ENCODE data around the gene LCE1A. TPM values are rescaled to one million over a fixed set of nuclear protein-coding genes. Genes with fewer than 3 reads are reported as not detected.

The LCE1A gene, protein sequence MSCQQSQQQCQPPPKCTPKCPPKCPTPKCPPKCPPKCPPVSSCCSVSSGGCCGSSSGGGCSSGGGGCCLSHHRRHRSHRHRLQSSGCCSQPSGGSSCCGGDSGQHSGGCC
- not detected in 2 replicates for total RNA-seq

DNA sequence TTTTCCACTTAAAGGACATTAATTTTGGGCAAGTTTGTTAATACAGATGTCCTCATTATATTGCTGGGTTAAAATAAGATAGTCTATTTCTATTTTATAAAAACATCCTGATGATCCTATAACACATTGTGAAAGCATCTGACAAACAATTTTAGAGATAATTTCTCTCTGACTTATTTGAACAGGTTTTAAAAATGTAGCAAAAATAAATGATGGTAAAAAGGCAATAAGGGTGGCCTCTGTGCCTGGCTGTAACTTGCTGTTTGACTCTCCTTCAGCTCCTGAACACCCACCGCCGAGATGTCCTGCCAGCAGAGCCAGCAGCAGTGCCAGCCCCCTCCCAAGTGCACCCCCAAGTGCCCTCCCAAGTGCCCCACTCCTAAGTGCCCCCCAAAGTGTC lies at the start of gene LCE1A:
Gene LCE1A (plus strand): TSS at position 301 of the 400 bp plus-strand sequence. CDS start 0 bp downstream, at position 301.

DNA sequence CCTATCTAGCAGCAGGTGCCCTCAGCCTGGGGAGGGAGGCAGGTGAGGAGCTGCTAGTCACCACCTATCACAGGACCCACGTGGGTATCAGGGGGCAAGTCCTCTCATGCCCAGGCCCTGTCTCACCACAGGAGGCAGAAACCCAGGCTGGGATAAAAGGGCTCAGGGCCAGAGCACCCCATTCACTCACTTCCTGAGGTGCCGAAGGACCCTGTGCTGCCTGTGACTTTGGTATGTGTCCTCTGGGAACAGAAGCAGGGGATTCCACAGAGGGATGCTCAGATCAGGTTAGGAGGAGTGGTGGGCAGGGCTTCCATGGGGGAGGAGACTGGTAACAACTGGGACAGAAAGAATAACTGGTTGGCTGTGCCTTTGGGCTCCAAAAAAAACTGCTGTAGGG lies 41.2 kb upstream of the LCE1A start, which contains the start of gene LCE1E:
Gene LCE1E (plus strand): TSS at position 181 of the 400 bp plus-strand sequence. CDS start 1,043 bp downstream, outside the sequence.

DNA sequence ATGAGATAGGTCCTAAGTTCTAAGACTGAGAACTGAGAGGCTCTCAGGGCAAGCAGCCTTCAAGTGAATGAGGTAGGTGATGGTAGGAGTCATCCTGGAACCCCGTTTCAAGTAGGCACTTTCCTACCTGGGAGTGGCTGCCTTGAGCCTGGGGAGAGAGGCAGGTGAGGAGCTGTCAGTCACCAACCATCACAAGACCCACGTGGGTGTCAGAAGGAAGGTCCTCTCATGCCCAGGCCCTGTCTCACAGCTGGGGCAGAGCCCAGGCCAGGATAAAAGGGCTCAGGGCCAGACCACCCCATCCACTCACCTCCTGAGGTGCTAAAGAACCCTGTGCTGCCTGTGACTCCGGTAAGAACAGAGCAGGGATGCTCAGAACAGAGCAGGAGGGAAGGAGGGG lies 30.9 kb upstream of the LCE1A start, which contains the start of gene LCE1D:
Gene LCE1D (plus strand): TSS at position 301 of the 400 bp plus-strand sequence. CDS start 1,074 bp downstream, outside the sequence.

DNA sequence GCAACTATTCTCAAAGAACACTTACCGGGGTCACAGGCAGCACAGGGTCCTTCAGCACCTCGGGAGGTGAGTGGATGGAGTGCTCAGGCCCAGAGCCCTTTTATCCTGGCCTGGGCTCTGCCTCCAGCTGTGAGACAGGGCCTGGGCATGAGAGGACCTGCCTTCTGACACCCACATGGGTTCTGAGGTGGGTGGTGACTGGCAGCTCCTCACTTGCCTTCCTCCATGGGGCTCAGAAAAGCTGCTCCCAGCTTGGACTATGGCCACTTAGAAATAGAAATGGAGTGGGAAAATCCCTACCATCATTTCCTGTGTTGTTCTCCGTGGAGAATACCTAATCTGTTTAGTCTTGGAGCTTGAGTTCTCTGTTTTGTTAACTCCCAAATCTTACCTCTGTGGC lies 20.7 kb upstream of the LCE1A start, which contains the start of gene LCE1C:
Gene LCE1C (minus strand): TSS at position 76 of the 400 bp plus-strand sequence. CDS start 1,173 bp downstream, outside the sequence.

GRCh38 chr1:152811671-152812070 lies 15.6 kb upstream of the LCE1A start, which contains the start of gene LCE1B:
TSS of gene LCE1B (plus strand) at chr1:152811971. CDS start at chr1:152812447, 476 bp downstream.

GRCh38 chr1:152842556-152842955 lies 15.3 kb downstream of the LCE1A start, which contains the start of gene LCE6A:
TSS of gene LCE6A (plus strand) at chr1:152842856. CDS start at chr1:152843521, 665 bp downstream.

GRCh38 chr1:152859696-152860095 lies 32.4 kb downstream of the LCE1A start, which contains the start of gene LCE7A:
TSS of gene LCE7A (plus strand) at chr1:152859996. CDS start at chr1:152860698, 702 bp downstream.

Other genes with a start within 250 kb of the LCE1A start
- not detected in 2 replicates for gene LCE3D, start 247.0 kb upstream of the LCE1A start, total RNA-seq
- not detected in 2 replicates for gene LCE3C, start 227.2 kb upstream of the LCE1A start, total RNA-seq
- not detected in 2 replicates for gene LCE3B, start 213.7 kb upstream of the LCE1A start, total RNA-seq
- gene LCE3A, start 204.4 kb upstream of the LCE1A start, total RNA-seq: not detected in 2 replicates
- not detected in 2 replicates for gene LCE2D, start 164.1 kb upstream of the LCE1A start, total RNA-seq
- gene LCE2C, start 152.2 kb upstream of the LCE1A start, total RNA-seq: not detected in 2 replicates
- gene LCE2B, start 141.3 kb upstream of the LCE1A start, total RNA-seq: not detected in 2 replicates
- not detected in 2 replicates for gene LCE2A, start 129.1 kb upstream of the LCE1A start, total RNA-seq
- not detected in 2 replicates for gene LCE4A, start 119.3 kb upstream of the LCE1A start, total RNA-seq
- gene KPRP, start 69.4 kb upstream of the LCE1A start, total RNA-seq: not detected in 2 replicates
- gene LCE1F, start 52.3 kb upstream of the LCE1A start, total RNA-seq: not detected in 2 replicates
- not detected in 2 replicates for gene LCE1E, start 41.2 kb upstream of the LCE1A start, total RNA-seq
- not detected in 2 replicates for gene LCE1D, start 30.8 kb upstream of the LCE1A start, total RNA-seq
- gene LCE1C, start 20.8 kb upstream of the LCE1A start, total RNA-seq: not detected in 2 replicates
- gene LCE1B, start 15.5 kb upstream of the LCE1A start, total RNA-seq: not detected in 2 replicates
- not detected in 2 replicates for gene LCE6A, start 15.4 kb downstream of the LCE1A start, total RNA-seq
- not detected in 2 replicates for gene LCE7A, start 32.5 kb downstream of the LCE1A start, total RNA-seq
- not detected in 2 replicates for gene SMCP, start 50.8 kb downstream of the LCE1A start, total RNA-seq
- not detected in 2 replicates for gene IVL, start 81.1 kb downstream of the LCE1A start, total RNA-seq
- not detected in 2 replicates for gene SPRR5, start 119.7 kb downstream of the LCE1A start, total RNA-seq
- not detected in 2 replicates for gene SPRR4, start 143.2 kb downstream of the LCE1A start, total RNA-seq
- not detected in 2 replicates for gene SPRR1A, start 156.6 kb downstream of the LCE1A start, total RNA-seq
- not detected in 2 replicates for gene SPRR3, start 174.3 kb downstream of the LCE1A start, total RNA-seq
- not detected in 2 replicates for gene SPRR1B, start 203.7 kb downstream of the LCE1A start, total RNA-seq
- gene SPRR2D, start 213.6 kb downstream of the LCE1A start, total RNA-seq: not detected in 2 replicates
- not detected in 2 replicates for gene SPRR2A, start 230.0 kb downstream of the LCE1A start, total RNA-seq
- gene SPRR2B, start 244.1 kb downstream of the LCE1A start, total RNA-seq: not detected in 2 replicates